ENCODE data around the gene KRT82. TPM values are rescaled to one million over a fixed set of nuclear protein-coding genes. Genes with fewer than 3 reads are reported as not detected.

KRT82 gene
- total RNA-seq, 1 donor from 2014 or later, result not detected

GRCh38 chr12:52446367-52447045, 40.4 kb upstream of the KRT82 start:
- DNase-seq, result no peak
- H3K4me1 Mint-ChIP-seq, result no peaks in the 10 kb centered on the region
- peaks cover 26% of the 10 kb centered on the region for H3K27me3 Mint-ChIP-seq
- TF ChIP-seq, protein P1, sequence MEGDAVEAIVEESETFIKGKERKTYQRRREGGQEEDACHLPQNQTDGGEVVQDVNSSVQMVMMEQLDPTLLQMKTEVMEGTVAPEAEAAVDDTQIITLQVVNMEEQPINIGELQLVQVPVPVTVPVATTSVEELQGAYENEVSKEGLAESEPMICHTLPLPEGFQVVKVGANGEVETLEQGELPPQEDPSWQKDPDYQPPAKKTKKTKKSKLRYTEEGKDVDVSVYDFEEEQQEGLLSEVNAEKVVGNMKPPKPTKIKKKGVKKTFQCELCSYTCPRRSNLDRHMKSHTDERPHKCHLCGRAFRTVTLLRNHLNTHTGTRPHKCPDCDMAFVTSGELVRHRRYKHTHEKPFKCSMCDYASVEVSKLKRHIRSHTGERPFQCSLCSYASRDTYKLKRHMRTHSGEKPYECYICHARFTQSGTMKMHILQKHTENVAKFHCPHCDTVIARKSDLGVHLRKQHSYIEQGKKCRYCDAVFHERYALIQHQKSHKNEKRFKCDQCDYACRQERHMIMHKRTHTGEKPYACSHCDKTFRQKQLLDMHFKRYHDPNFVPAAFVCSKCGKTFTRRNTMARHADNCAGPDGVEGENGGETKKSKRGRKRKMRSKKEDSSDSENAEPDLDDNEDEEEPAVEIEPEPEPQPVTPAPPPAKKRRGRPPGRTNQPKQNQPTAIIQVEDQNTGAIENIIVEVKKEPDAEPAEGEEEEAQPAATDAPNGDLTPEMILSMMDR (IDR thresholded peaks at IDR 0.05), result no peak
- ATAC-seq (ENCODE audit: low read depth), result no peak
- CTCF ChIA-PET, result no interaction called here
- POLR2A ChIA-PET, result no interaction called here
- H3K4me3 Mint-ChIP-seq, result no peak overlapping the region
- intact Hi-C loops (cut with micrococcal nuclease), result no loop called here
- H3K27ac Mint-ChIP-seq, result no peak overlapping the region
- no peaks in the 10 kb centered on the region for H3K36me3 Mint-ChIP-seq (ENCODE audit: low read depth)
- no peaks in the 10 kb centered on the region for H3K9me3 Mint-ChIP-seq

GRCh38 chr12:52445876-52446275, 39.7 kb upstream of the KRT82 start:
- DNase-seq, result no peak
- no peak for ATAC-seq (ENCODE audit: low read depth)

DNA sequence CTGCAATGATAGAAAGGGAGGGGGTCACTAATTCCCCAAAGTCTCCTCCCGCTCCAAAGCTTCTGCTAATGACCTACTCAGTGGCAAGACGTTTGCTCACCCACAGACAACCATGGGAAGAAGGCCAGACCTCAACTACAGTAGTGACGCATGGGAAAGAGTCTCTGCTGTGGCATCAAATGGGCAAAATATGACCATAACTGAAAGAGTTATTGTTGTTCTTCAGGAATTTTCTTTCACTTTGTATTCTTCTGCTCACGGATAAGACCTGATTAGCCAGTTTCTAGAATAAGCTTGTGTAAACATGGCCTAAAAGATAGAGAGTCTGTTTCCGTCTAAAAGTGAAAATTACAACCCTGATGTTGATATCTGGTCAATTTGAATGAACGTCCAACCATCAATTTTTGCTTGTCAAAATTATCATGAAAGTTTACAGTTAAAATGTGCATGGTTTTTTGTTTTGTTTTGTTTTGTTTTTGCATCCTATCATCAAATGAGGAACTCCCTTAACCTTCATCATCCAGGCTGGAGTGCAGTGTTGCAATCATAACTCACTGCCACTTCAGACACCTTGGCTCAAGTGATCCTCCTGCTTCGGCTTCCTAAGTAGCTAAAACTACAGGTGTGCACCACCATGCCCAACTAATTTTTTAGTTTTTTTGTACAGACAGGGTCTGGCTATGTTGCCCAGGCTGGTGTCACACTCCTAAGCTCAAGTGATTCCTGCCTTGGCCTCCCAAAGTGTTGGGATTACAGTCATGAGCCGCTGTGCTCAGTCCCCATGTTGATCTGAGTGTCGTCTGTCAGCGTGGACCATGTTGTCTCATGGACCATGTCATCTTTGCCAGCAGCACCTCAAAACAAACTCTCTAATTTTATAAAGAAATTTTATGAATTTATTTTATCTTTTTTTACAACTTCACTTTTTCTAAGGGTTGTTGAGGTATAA, 38.8 kb upstream of the KRT82 start:
- Mint-ChIP-seq H3K4me1 (no peaks in the 10 kb centered on the region), H3K9me3 (no peaks in the 10 kb centered on the region), H3K36me3 (ENCODE audit: low read depth) (no peaks in the 10 kb centered on the region), H3K27me3 (peaks cover 20% of the 10 kb centered on the region), H3K4me3 (no peak overlapping the region), H3K27ac (no peak overlapping the region)
- TF ChIP-seq, protein P1 (IDR thresholded peaks at IDR 0.05), result no peak
- DNase-seq (no peak), ATAC-seq (ENCODE audit: low read depth) (no peak)
- intact Hi-C loops (cut with micrococcal nuclease), result no loop called here
- ChIA-PET POLR2A (no interaction called here), CTCF (no interaction called here)

More at GRCh38 chr12:52445876-52446275, 39.7 kb upstream of the KRT82 start:
- H3K9me3 Mint-ChIP-seq, result no peaks in the 10 kb centered on the region
- H3K36me3 Mint-ChIP-seq (ENCODE audit: low read depth), result no peaks in the 10 kb centered on the region
- no peak overlapping the region for H3K4me3 Mint-ChIP-seq
- peaks cover 26% of the 10 kb centered on the region for H3K27me3 Mint-ChIP-seq
- no peaks in the 10 kb centered on the region for H3K4me1 Mint-ChIP-seq
- CTCF ChIA-PET, result no interaction called here
- no peak overlapping the region for H3K27ac Mint-ChIP-seq
- TF ChIP-seq, protein P1 (IDR thresholded peaks at IDR 0.05), result no peak
- intact Hi-C loops (cut with micrococcal nuclease), result no loop called here
- POLR2A ChIA-PET, result no interaction called here

GRCh38 chr12:52443966-52444365, 37.8 kb upstream of the KRT82 start:
- ATAC-seq (ENCODE audit: low read depth), result no peak
- TF ChIP-seq, protein P1 (IDR thresholded peaks at IDR 0.05), result no peak
- no peak overlapping the region for H3K27ac Mint-ChIP-seq
- ChIA-PET CTCF (no interaction called here), POLR2A (no interaction called here)
- intact Hi-C loops (cut with micrococcal nuclease), result no loop called here
- no peaks in the 10 kb centered on the region for H3K9me3 Mint-ChIP-seq
- no peaks in the 10 kb centered on the region for H3K36me3 Mint-ChIP-seq (ENCODE audit: low read depth)
- H3K4me3 Mint-ChIP-seq, result no peak overlapping the region
- H3K27me3 Mint-ChIP-seq, result peaks cover 20% of the 10 kb centered on the region
- DNase-seq, result no peak
- H3K4me1 Mint-ChIP-seq, result no peaks in the 10 kb centered on the region

DNA sequence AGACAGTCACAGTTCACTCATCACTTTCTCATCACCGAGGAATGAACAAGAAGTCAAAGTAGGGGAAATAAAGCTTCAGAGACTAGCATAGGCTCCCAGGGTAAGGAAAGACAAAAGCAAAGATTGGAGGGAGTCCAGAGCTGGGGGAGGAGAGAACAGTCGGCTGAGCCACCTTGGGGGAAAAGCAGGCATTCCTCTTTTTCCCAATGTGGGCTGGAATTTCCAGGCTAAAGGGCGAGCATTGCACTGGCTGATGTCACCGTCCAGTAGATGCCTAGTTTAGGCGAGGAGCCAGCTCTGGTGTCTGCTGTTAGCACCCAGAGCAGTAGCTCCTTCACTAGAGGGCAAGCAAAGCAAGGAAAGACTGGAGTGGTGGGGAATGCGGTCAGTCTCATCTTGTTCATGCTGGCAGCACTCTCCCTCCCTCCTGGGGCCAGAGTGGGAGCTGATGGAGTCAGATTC, 36.5 kb upstream of the KRT82 start:
- Mint-ChIP-seq H3K27me3 (peaks cover 20% of the 10 kb centered on the region), H3K4me1 (no peaks in the 10 kb centered on the region), H3K27ac (no peak overlapping the region), H3K4me3 (no peak overlapping the region), H3K9me3 (no peaks in the 10 kb centered on the region), H3K36me3 (ENCODE audit: low read depth) (no peaks in the 10 kb centered on the region)
- ChIA-PET POLR2A (no interaction called here), CTCF (no interaction called here)
- TF ChIP-seq, protein P1 (IDR thresholded peaks at IDR 0.05), result no peak
- ATAC-seq (ENCODE audit: low read depth), result no peak
- intact Hi-C loops (cut with micrococcal nuclease), result no loop called here
- no peak for DNase-seq
